Body of pancreas (tissue), 4 donors: ENCODE results near the gene ARFIP1.

Source experiments
- CTCF ChIP-seq, 7 experiments: fragments of 450-650 bp in 4 of 7; fragments of 200-600 bp in 3 of 7; sonication (generic) in 3 of 7; IDR thresholded peaks; one replicate each; pipeline ENCODE4 v1.5.1; 2016 to 2019; ENCODE audit warnings: antibody characterized with exemption in 7 of 7
- POLR2A ChIP-seq, 3 donors: fragments of 450-650 bp; IDR thresholded peaks; one replicate each; pipeline ENCODE4 v1.6.1; 2016; ENCODE audit warnings: antibody characterized with exemption in 3 of 3, mild to moderate bottlenecking in 2 of 3

- TF ChIP-seq CTCF (IDR thresholded peaks at IDR 0.05) (no peak), POLR2A (IDR thresholded peaks at IDR 0.05) (no peak)
These were observed 175.0 kb downstream of the ARFIP1 start for GRCh38 chr4:152954741-152955140.
